ENCODE results near the gene DNPH1. TPM values are rescaled to one million over a fixed set of nuclear protein-coding genes. Genes with fewer than 3 reads are reported as not detected.

Gene DNPH1
- total and polyA plus RNA-seq, 9 of the 15 experiments (the other 6 are each of a cell fraction or from before 2014, with no cell fraction given) = 7.3 to 300 (median 68.7) TPM

DNA sequence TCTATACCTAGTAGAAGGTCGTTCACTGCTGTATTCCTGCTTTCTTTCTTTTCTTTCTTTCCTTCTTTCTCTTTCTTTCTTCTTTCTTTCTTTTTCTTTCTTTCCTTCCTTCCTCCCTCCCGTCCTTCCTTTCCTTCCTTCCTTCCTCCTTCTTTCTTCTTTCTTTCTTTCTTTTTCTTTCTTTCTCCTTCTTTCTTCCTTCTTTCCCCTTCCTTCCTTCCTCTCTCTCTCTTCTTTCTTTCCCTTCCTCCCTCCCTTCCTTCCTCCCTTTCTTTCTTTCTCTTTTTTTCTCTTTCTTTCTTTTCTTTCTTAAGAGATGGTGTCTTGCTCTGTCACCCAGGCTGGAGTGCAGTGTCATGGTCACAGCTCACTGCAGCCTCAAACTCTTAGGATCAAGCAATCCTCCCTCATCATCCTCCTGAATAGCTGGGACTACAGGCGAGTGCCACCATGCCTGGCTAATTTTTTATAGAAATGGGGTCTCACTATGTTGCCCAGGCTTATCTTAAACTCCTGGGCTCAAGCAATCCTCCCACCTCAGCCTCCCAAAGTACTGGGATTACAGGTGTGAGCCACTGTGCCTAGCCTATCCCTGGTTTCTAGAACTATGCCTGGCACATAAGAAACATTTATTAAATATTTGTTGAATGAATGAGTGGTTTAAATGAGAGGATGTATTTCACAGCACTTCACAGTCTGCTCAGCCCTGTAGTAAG is 2.6 kb upstream of the DNPH1 start (continued):
- TF ChIP-seq NKRF (IDR thresholded peaks at IDR 0.05; ENCODE audit: borderline replicate concordance) (peak; percentile 60; the same call in 1 of the 2 replicates), POLR2H (tag; IDR thresholded peaks at IDR 0.05; ENCODE audit: low read depth) (no peak), POLR2AphosphoS2 (IDR thresholded peaks at IDR 0.05; ENCODE audit: low read length) (no peak), C11orf30 (IDR thresholded peaks at IDR 0.05; ENCODE audit: low read depth) (peak; percentile 22; the same call in 1 of the 2 replicates), NBN (IDR thresholded peaks at IDR 0.05; ENCODE audit: low read depth) (peak; percentile 51; the same call in 1 of the 2 replicates), RBM25 (IDR thresholded peaks at IDR 0.05; ENCODE audit: low read depth, low read length, severe bottlenecking) (no peak), SAFB (IDR thresholded peaks at IDR 0.05; ENCODE audit: borderline replicate concordance, low read depth, low read length) (no peak), SETDB1 (IDR thresholded peaks at IDR 0.05; ENCODE audit: low read length) (no peak), ZFX (CRISPR knock-in tag; IDR thresholded peaks at IDR 0.05) (no peak), GATAD2B (IDR thresholded peaks at IDR 0.05; ENCODE audit: borderline replicate concordance) (no peak), NCOR1 (IDR thresholded peaks at IDR 0.05) (no peak; the same call in 1 of the 2 replicates), CBFB (CRISPR knock-in tag; IDR thresholded peaks at IDR 0.05) (no peak), SRSF9 (IDR thresholded peaks at IDR 0.05; ENCODE audit: borderline replicate concordance, low read depth, low read length) (no peak), REST (IDR thresholded peaks at IDR 0.05; ENCODE audit: borderline replicate concordance) (no peak), REST (CRISPR knock-in tag; IDR thresholded peaks at IDR 0.05; ENCODE audit: low read depth) (no peak)
- TF ChIP-seq, protein P1, sequence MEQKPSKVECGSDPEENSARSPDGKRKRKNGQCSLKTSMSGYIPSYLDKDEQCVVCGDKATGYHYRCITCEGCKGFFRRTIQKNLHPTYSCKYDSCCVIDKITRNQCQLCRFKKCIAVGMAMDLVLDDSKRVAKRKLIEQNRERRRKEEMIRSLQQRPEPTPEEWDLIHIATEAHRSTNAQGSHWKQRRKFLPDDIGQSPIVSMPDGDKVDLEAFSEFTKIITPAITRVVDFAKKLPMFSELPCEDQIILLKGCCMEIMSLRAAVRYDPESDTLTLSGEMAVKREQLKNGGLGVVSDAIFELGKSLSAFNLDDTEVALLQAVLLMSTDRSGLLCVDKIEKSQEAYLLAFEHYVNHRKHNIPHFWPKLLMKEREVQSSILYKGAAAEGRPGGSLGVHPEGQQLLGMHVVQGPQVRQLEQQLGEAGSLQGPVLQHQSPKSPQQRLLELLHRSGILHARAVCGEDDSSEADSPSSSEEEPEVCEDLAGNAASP (IDR thresholded peaks at IDR 0.05) = no peak
